Stomach (tissue), 4 donors: ENCODE results near the gene ARF5.

Experiments
- CTCF ChIP-seq, 7 experiments: fragments of 450-650 bp in 4 of 7; fragments of 200-600 bp in 3 of 7; sonication (generic) in 3 of 7; IDR thresholded peaks; one replicate each; pipeline ENCODE4 v1.5.1; 2016 to 2019; ENCODE audit warnings: antibody characterized with exemption in 7 of 7, control low read depth in 2 of 7, mild to moderate bottlenecking in 1 of 7
- POLR2A ChIP-seq, 4 donors: fragments of 450-650 bp; IDR thresholded peaks; one replicate each; pipeline ENCODE4 v1.6.1; 2016; ENCODE audit warnings: antibody characterized with exemption in 4 of 4, control low read depth in 2 of 4, mild to moderate bottlenecking in 1 of 4, moderate library complexity in 1 of 4

GRCh38 chr7:127591189-127591588, 3.0 kb downstream of the ARF5 start:
- no peak for TF ChIP-seq CTCF (IDR thresholded peaks at IDR 0.05)
- TF ChIP-seq POLR2A (IDR thresholded peaks at IDR 0.05), result no peak
